ENCODE measurements around the gene TMEM238.
"Not testable (repeated sequence)": the region's sequence is repeated elsewhere in the genome, so short reads cannot be mapped to it uniquely, and the experiment has no call there.

Gene TMEM238

GRCh38 chr19:55407800-55408532 is 23.9 kb upstream of the TMEM238 start:
- H3K4me3 Mint-ChIP-seq: peak overlapping the region; percentile 96
- H3K27ac Mint-ChIP-seq: peak overlapping the region; percentile 96
- no peaks in the 10 kb centered on the region for H3K9me3 Mint-ChIP-seq
- H3K27me3 Mint-ChIP-seq: no peaks in the 10 kb centered on the region
- H3K4me1 Mint-ChIP-seq (ENCODE audit: low read depth): peaks cover 37% of the 10 kb centered on the region
- H3K36me3 Mint-ChIP-seq (ENCODE audit: low read depth): peaks cover 33% of the 10 kb centered on the region

GRCh38 chr19:55407550-55407799 is 23.4 kb upstream of the TMEM238 start, which contains the start of gene UBE2S:
TSS of gene UBE2S (minus strand) at chr19:55407788. CDS start at chr19:55407589, 199 bp downstream.
- Mint-ChIP-seq H3K4me1 (ENCODE audit: low read depth) (peaks cover 37% of the 10 kb centered on the region), H3K27ac (peak within 1 kb of the TSS; percentile 96), H3K36me3 (ENCODE audit: low read depth) (peaks cover 38% of the 10 kb centered on the region), H3K4me3 (peak within 1 kb of the TSS; percentile 96)
- not testable (repeated sequence) for H3K27me3 Mint-ChIP-seq, H3K9me3 Mint-ChIP-seq

- Mint-ChIP-seq H3K27ac (peak overlapping the region; percentile 88), H3K36me3 (ENCODE audit: low read depth) (peaks cover 42% of the 10 kb centered on the region), H3K4me3 (peak overlapping the region; percentile 96), H3K9me3 (no peaks in the 10 kb centered on the region), H3K27me3 (no peaks in the 10 kb centered on the region), H3K4me1 (ENCODE audit: low read depth) (peaks cover 37% of the 10 kb centered on the region)
Measured at GRCh38 chr19:55406826-55407549, 22.9 kb upstream of the TMEM238 start.

GRCh38 chr19:55406091-55406825 is 22.2 kb upstream of the TMEM238 start:
- H3K27me3 Mint-ChIP-seq: no peaks in the 10 kb centered on the region
- peak overlapping the region; percentile 96 for H3K4me3 Mint-ChIP-seq
- peaks cover 37% of the 10 kb centered on the region for H3K4me1 Mint-ChIP-seq (ENCODE audit: low read depth)
- H3K9me3 Mint-ChIP-seq: no peaks in the 10 kb centered on the region
- peaks cover 47% of the 10 kb centered on the region for H3K36me3 Mint-ChIP-seq (ENCODE audit: low read depth)
- H3K27ac Mint-ChIP-seq: peak overlapping the region; percentile 88

GRCh38 chr19:55405638-55406037 is 21.5 kb upstream of the TMEM238 start:
- H3K9me3 Mint-ChIP-seq: no peaks in the 10 kb centered on the region
- peak overlapping the region; percentile 96 for H3K4me3 Mint-ChIP-seq
- peak overlapping the region; percentile 88 for H3K27ac Mint-ChIP-seq
- H3K27me3 Mint-ChIP-seq: no peaks in the 10 kb centered on the region
- peaks cover 52% of the 10 kb centered on the region for H3K36me3 Mint-ChIP-seq (ENCODE audit: low read depth)
- peaks cover 37% of the 10 kb centered on the region for H3K4me1 Mint-ChIP-seq (ENCODE audit: low read depth)

GRCh38 chr19:55402509-55402908 is 18.4 kb upstream of the TMEM238 start:
- peaks cover 55% of the 10 kb centered on the region for H3K36me3 Mint-ChIP-seq (ENCODE audit: low read depth)
- H3K4me3 Mint-ChIP-seq: no peak overlapping the region
- H3K27ac Mint-ChIP-seq: no peak overlapping the region
- H3K27me3 Mint-ChIP-seq: no peaks in the 10 kb centered on the region
- peaks cover 39% of the 10 kb centered on the region for H3K4me1 Mint-ChIP-seq (ENCODE audit: low read depth)
- H3K9me3 Mint-ChIP-seq: no peaks in the 10 kb centered on the region

GRCh38 chr19:55401390-55401789 is 17.3 kb upstream of the TMEM238 start:
- H3K4me3 Mint-ChIP-seq, H3K27ac Mint-ChIP-seq, H3K27me3 Mint-ChIP-seq, H3K9me3 Mint-ChIP-seq: not testable (repeated sequence)
- Mint-ChIP-seq H3K36me3 (ENCODE audit: low read depth) (peaks cover 49% of the 10 kb centered on the region), H3K4me1 (ENCODE audit: low read depth) (peaks cover 35% of the 10 kb centered on the region)

- H3K4me1 Mint-ChIP-seq (ENCODE audit: low read depth): peaks cover 26% of the 10 kb centered on the region
- no peaks in the 10 kb centered on the region for H3K27me3 Mint-ChIP-seq
- peaks cover 40% of the 10 kb centered on the region for H3K36me3 Mint-ChIP-seq (ENCODE audit: low read depth)
- H3K9me3 Mint-ChIP-seq: no peaks in the 10 kb centered on the region
- H3K27ac Mint-ChIP-seq: no peak overlapping the region
- H3K4me3 Mint-ChIP-seq: peak overlapping the region; percentile 23
Measured at GRCh38 chr19:55400281-55401087, 16.4 kb upstream of the TMEM238 start.

- peak overlapping the region; percentile 2 for H3K4me3 Mint-ChIP-seq
- no peaks in the 10 kb centered on the region for H3K9me3 Mint-ChIP-seq
- no peaks in the 10 kb centered on the region for H3K27me3 Mint-ChIP-seq
- H3K36me3 Mint-ChIP-seq (ENCODE audit: low read depth): peaks cover 26% of the 10 kb centered on the region
- peaks cover 17% of the 10 kb centered on the region for H3K4me1 Mint-ChIP-seq (ENCODE audit: low read depth)
- H3K27ac Mint-ChIP-seq: peak overlapping the region; percentile 45
Measured at GRCh38 chr19:55398200-55398925, 14.3 kb upstream of the TMEM238 start.

- no peaks in the 10 kb centered on the region for H3K9me3 Mint-ChIP-seq
- H3K27ac Mint-ChIP-seq: no peak overlapping the region
- H3K36me3 Mint-ChIP-seq (ENCODE audit: low read depth): peaks cover 22% of the 10 kb centered on the region
- no peaks in the 10 kb centered on the region for H3K27me3 Mint-ChIP-seq
- no peak overlapping the region for H3K4me3 Mint-ChIP-seq
- H3K4me1 Mint-ChIP-seq (ENCODE audit: low read depth): peaks cover 30% of the 10 kb centered on the region
Measured at GRCh38 chr19:55392820-55393761, 9.0 kb upstream of the TMEM238 start.

- H3K4me3 Mint-ChIP-seq: no peak overlapping the region
- no peaks in the 10 kb centered on the region for H3K27me3 Mint-ChIP-seq
- peaks cover 38% of the 10 kb centered on the region for H3K4me1 Mint-ChIP-seq (ENCODE audit: low read depth)
- H3K9me3 Mint-ChIP-seq: no peaks in the 10 kb centered on the region
- H3K36me3 Mint-ChIP-seq (ENCODE audit: low read depth): peaks cover 32% of the 10 kb centered on the region
- peak overlapping the region; percentile 48 for H3K27ac Mint-ChIP-seq
Measured at GRCh38 chr19:55391702-55392615, 7.9 kb upstream of the TMEM238 start.

- Mint-ChIP-seq H3K27me3 (no peaks in the 10 kb centered on the region), H3K4me3 (peak overlapping the region; percentile 30), H3K9me3 (no peaks in the 10 kb centered on the region), H3K4me1 (ENCODE audit: low read depth) (peaks cover 45% of the 10 kb centered on the region), H3K36me3 (ENCODE audit: low read depth) (peaks cover 39% of the 10 kb centered on the region), H3K27ac (peak overlapping the region; percentile 48)
Measured at GRCh38 chr19:55391191-55391670, 7.1 kb upstream of the TMEM238 start.

All from stimulated activated naive CD8-positive, alpha-beta T cell treated with anti-CD3 and anti-CD28 coated beads, Interleukin-15, Interleukin-2, amounts not matched to agents 100 ng/mL and 50 ng/mL, for 24 hours (primary cell).